Ovary (tissue), 9 donors: Measurements from ENCODE around the gene CPEB4. TPM values are rescaled to one million over a fixed set of nuclear protein-coding genes. Genes with fewer than 3 reads are reported as not detected.
A peak's percentile ranks its signal among the peaks of the same experiment; 100 is the strongest.

Experiments used
- DNase-seq, 5 donors: peaks; one replicate each; pipeline ENCODE4 v3.0.0-alpha.2; 2019 to 2020
- H3K27ac ChIP-seq, 2 donors: fragments of 200-600 bp; one replicate each; pipeline versions ENCODE4 v1.5.1 to v1.8.0; 2019 to 2022
- H3K27me3 ChIP-seq: fragments of 200-600 bp; one replicate; pipeline ENCODE4 v1.8.0; 2022
- H3K36me3 ChIP-seq: fragments of 200-600 bp; sonication (generic); one replicate; pipeline ENCODE4 v1.5.1; 2019
- H3K4me1 ChIP-seq: one replicate; pipeline ENCODE4 v1.8.1; 2013; ENCODE audit warnings: mild to moderate bottlenecking, moderate library complexity; ENCODE audit not compliant: insufficient read depth
- H3K4me3 ChIP-seq: fragments of 200-600 bp; sonication (generic); one replicate; pipeline ENCODE4 v1.5.1; 2017
- H3K9me3 ChIP-seq, 2 donors: fragments of 200-600 bp in 1 of 2; sonication (generic) in 1 of 2; one replicate each; pipeline versions ENCODE4 v1.5.1 to v1.8.1; 2013 to 2019; ENCODE audit warnings: mild to moderate bottlenecking in 1 of 2, moderate library complexity in 1 of 2
- CTCF ChIP-seq, 3 donors: fragments of 450-650 bp in 2 of 3; fragments of 200-600 bp in 1 of 3; IDR thresholded peaks; one replicate each; pipeline versions ENCODE4 v1.5.1 to v1.8.0; 2016 to 2022; ENCODE audit warnings: antibody characterized with exemption in 3 of 3, mild to moderate bottlenecking in 1 of 3
- EP300 ChIP-seq: sonication (generic); formaldehyde crosslinking; IDR thresholded peaks from one replicate; pipeline ENCODE4 v1.6.1; 2017; ENCODE audit warnings: antibody characterized with exemption
- POLR2A ChIP-seq: fragments of 450-650 bp; IDR thresholded peaks from one replicate; pipeline ENCODE4 v1.6.1; 2017; ENCODE audit warnings: antibody characterized with exemption, mild to moderate bottlenecking, moderate library complexity
- WGBS, 3 donors: extraction: QIAGEN DNeasy Blood & Tissue Kit in 1 of 3; methylation state at CpG; one replicate each; pipeline versions ENCODE4 v1.1.5 to v1.1.7; 2013 to 2017; 5-methylcytosine and 5-hydroxymethylcytosine counted together
- intact Hi-C, 4 donors: fragments of 100-400 bp; cut with DNase I; formaldehyde crosslinking; loops; one replicate each; pipeline versions ENCODE4 v1.11.0 to v1.15.1; 2022 to 2023
- polyA plus RNA-seq, 2 donors: library from polyadenylated mRNA; stranded (reverse); fragments of 200-250 nt in 1 of 2; fragments of 350-450 nt in 1 of 2; fragmentation: Illumina TruSeq in 1 of 2; extraction: RNeasy Lipid Tissue Mini Kit (QIAGEN cat#74804) in 1 of 2; gene quantifications; one replicate each; pipeline ENCODE4 v1.2.3, GENCODE V29; 2013 to 2014
- total RNA-seq, 7 donors: library from RNA; depleted of rRNA in 2 of 7; stranded (reverse); fragments of >200 nt in 2 of 7; fragmentation: NEBNext Ultra II Directional in 3 of 7; extraction: Animal tissue kit (Norgen Biotek cat#: 25700) in 3 of 7; gene quantifications; one replicate each; pipeline versions ENCODE4 v1.1.0 to v1.2.4, GENCODE V29; 2016 to 2023
- donor health status: DM: no; HTN: no; CAD: no; lungs with moderate emphysema.
- donor health status: DM: no; HTN: no; CAD: no.
- donor health status: Bipolar disorder and iron deficiency.
- donor health status: DM: yes; HTN: yes; CAD: no.
- donor health status: DM: no; HTN: no; CAD: no.
- donor health status: DM: yes; HTN: yes; CAD: no.

The CPEB4 gene
- total and polyA plus RNA-seq, 9 donors, result 7.2 to 50.1 (median 23.2) TPM

DNA sequence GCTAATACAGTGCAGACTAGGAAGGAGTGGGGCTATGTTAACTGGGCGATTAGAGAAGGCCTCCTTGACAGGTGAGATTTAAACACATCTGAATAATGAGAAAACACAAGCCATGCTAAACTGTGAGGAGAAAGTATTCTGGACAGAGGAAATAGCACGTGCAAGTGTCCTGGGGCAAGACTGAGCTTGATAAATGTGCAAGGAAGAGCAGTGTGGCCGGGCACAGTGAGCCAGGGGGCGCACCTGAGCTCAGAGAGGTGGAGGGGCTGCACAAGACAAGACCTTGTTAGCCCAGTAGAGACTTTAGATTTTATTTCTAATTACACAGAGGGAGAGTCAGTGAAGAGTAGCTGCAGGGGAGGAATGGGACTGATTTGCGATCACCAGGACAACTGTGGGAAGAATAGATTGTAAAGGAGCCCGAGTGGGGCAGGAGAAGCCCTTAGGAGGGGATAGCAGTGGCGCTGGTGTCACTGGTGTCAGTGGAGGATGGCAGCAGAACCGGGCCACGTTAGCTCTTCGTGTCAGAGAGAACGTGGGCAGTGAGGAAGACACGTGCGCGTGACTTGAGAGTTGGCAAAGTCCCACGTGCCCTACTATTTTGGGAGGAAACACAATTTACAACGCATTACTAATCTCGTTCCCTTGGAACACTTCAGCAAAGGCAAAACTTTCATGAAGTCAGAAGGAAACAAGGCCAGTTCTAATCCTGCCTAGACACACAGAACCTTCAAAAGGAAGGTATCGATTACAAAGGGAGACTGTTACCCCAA lies 82.9 kb downstream of the CPEB4 start:
- WGBS, 3 donors, result 54 to 67% (median 60%) methylated on average over 18 of the region's 18 CpGs
- TF ChIP-seq EP300 (no peak), POLR2A (no peak), CTCF (IDR thresholded peaks at IDR 0.05) (no peak)
- intact Hi-C loops, result loop anchor here in 1 of 4 donors (10.0 kb wide), 1 partner anchor 676 kb away; no protein-coding TSS in a partner anchor
- Histone ChIP-seq H3K4me3 (no peak overlapping the region), H3K4me1 (peaks cover 4% of the 10 kb centered on the region), H3K27ac (no peak overlapping the region), H3K36me3 (no peaks in the 10 kb centered on the region), H3K27me3 (no peaks in the 10 kb centered on the region), H3K9me3 (no peaks in the 10 kb centered on the region)
- DNase-seq, result no peak

- Histone ChIP-seq H3K27ac (no peak overlapping the region), H3K4me1 (peaks cover 4% of the 10 kb centered on the region), H3K4me3 (no peak overlapping the region), H3K9me3 (no peaks in the 10 kb centered on the region), H3K27me3 (no peaks in the 10 kb centered on the region), H3K36me3 (no peaks in the 10 kb centered on the region)
- no peak for DNase-seq
- TF ChIP-seq POLR2A (no peak), EP300 (no peak), CTCF (IDR thresholded peaks at IDR 0.05) (no peak)
- WGBS, 3 donors, result 89 to 91% (median 89%) methylated on average over 5 of the region's 5 CpGs
- intact Hi-C loops, result loop anchor here (2.0 to 10.0 kb wide), 3 partner anchors 351 to 677 kb away; no protein-coding TSS in a partner anchor
Observed at GRCh38 chr5:173971681-173972345, 83.7 kb downstream of the CPEB4 start.

DNA sequence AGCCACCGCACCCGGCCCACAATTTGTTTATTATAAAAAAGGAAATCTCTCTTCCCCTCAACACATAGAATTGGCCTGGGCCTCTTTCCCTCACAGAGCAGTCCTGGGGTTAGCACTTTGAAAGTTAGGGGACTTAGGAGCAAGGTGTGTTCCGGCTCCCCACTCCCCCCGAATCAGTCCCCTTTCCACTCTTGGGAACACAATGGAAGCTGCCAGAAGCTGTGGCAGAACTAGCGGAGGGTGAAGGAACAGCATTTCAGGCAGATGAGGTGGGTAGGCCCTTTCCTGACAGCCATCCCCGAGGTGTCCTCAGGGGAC lies 84.4 kb downstream of the CPEB4 start:
- no peak overlapping the region for H3K27ac ChIP-seq
- intact Hi-C loops, result loop anchor here (2.0 to 10.0 kb wide), 3 partner anchors 352 to 678 kb away; no protein-coding TSS in a partner anchor
- H3K27me3 ChIP-seq, result no peaks in the 10 kb centered on the region
- no peak for DNase-seq
- H3K36me3 ChIP-seq, result no peaks in the 10 kb centered on the region
- peaks cover 4% of the 10 kb centered on the region for H3K4me1 ChIP-seq
- 55 to 61% (median 56%) methylated on average over 6 of the region's 6 CpGs for WGBS, 3 donors
- H3K4me3 ChIP-seq, result peak overlapping the region; percentile 41
- H3K9me3 ChIP-seq, result no peaks in the 10 kb centered on the region
- no peak for TF ChIP-seq CTCF (IDR thresholded peaks at IDR 0.05)
- no peak for TF ChIP-seq EP300
- TF ChIP-seq POLR2A, result no peak

GRCh38 chr5:173972925-173973615 lies 84.9 kb downstream of the CPEB4 start:
- TF ChIP-seq POLR2A, result no peak
- TF ChIP-seq CTCF (IDR thresholded peaks at IDR 0.05), result peak; percentile 71 to 89 (median 88)
- DNase-seq, result peak; percentile 80 to 89 (median 87)
- intact Hi-C loops, result loop anchor here (2.0 to 10.0 kb wide), 3 partner anchors 352 to 678 kb away; no protein-coding TSS in a partner anchor
- H3K9me3 ChIP-seq, result no peaks in the 10 kb centered on the region
- H3K4me1 ChIP-seq, result peaks cover 4% of the 10 kb centered on the region
- no peak overlapping the region for H3K27ac ChIP-seq
- H3K27me3 ChIP-seq, result no peaks in the 10 kb centered on the region
- H3K36me3 ChIP-seq, result no peaks in the 10 kb centered on the region
- H3K4me3 ChIP-seq, result peak overlapping the region; percentile 41
- WGBS, 3 donors, result 1 to 2% (median 1%) methylated on average over 30 of the region's 30 CpGs
